H9 (cell line): ENCODE results near the gene TMPRSS3. TPM values are rescaled to one million over a fixed set of nuclear protein-coding genes. Genes with fewer than 3 reads are reported as not detected.

Experiments used
- DNase-seq: peaks from one replicate; pipeline ENCODE4 v3.0.0-alpha.2; 2017
- H2AFZ ChIP-seq: one replicate; pipeline ENCODE4 v1.6.1; 2013; ENCODE audit warnings: mild to moderate bottlenecking, low read length, control low read depth, moderate library complexity
- H2AK5ac ChIP-seq: 2 replicates; pipeline ENCODE4 v1.6.1; 2013; ENCODE audit warnings: low read length, control low read depth, mixed read lengths; ENCODE audit not compliant: insufficient read length
- H2BK120ac ChIP-seq: one replicate; pipeline ENCODE4 v1.6.1; 2013; ENCODE audit warnings: low read depth, mild to moderate bottlenecking, low read length, control low read depth, inconsistent platforms; ENCODE audit not compliant: poor library complexity, severe bottlenecking
- H2BK12ac ChIP-seq: 2 replicates; pipeline ENCODE4 v1.6.1; 2013; ENCODE audit warnings: low read length, control low read depth, mixed read lengths, low read depth; ENCODE audit not compliant: insufficient read length
- H2BK15ac ChIP-seq: 2 replicates; pipeline ENCODE4 v1.6.1; 2013; ENCODE audit warnings: low read depth, low read length, control low read depth
- H2BK20ac ChIP-seq: one replicate; pipeline ENCODE4 v1.6.1; 2013; ENCODE audit warnings: low read depth, mild to moderate bottlenecking, low read length, control low read depth, inconsistent platforms; ENCODE audit not compliant: poor library complexity, severe bottlenecking
- H2BK5ac ChIP-seq: 2 replicates; pipeline ENCODE4 v1.6.1; 2013; ENCODE audit warnings: low read length, control low read depth, mixed read lengths; ENCODE audit not compliant: insufficient read length
- H3K14ac ChIP-seq: 2 replicates; pipeline ENCODE4 v1.6.1; 2013; ENCODE audit warnings: low read length, control low read depth; ENCODE audit not compliant: insufficient read depth
- H3K18ac ChIP-seq: 2 replicates; pipeline ENCODE4 v1.6.1; 2013; ENCODE audit warnings: low read depth, mild to moderate bottlenecking, mixed read lengths, low read length, control low read depth; ENCODE audit not compliant: insufficient read length
- H3K23ac ChIP-seq: 2 replicates; pipeline ENCODE4 v1.6.1; 2013; ENCODE audit warnings: low read length, control low read depth, mixed read lengths, low read depth; ENCODE audit not compliant: insufficient read length
- H3K23me2 ChIP-seq: 2 replicates; pipeline ENCODE4 v1.6.1; 2013; ENCODE audit warnings: low read depth, mild to moderate bottlenecking, mixed read lengths, low read length, control low read depth; ENCODE audit not compliant: insufficient read length, poor library complexity, severe bottlenecking
- H3K27ac ChIP-seq: 2 replicates; pipeline ENCODE4 v1.5.1; 2013; ENCODE audit warnings: low read length, control low read depth, mixed read lengths, low read depth; ENCODE audit not compliant: insufficient read length
- H3K27me3 ChIP-seq: 2 replicates; pipeline ENCODE4 v1.6.1; 2013; ENCODE audit warnings: low read length, control low read depth, inconsistent platforms; ENCODE audit not compliant: insufficient read depth
- H3K4ac ChIP-seq: 2 replicates; pipeline ENCODE4 v1.6.1; 2013; ENCODE audit warnings: low read depth, mild to moderate bottlenecking, control low read depth, inconsistent platforms, low read length, moderate library complexity
- H3K4me1 ChIP-seq: 2 replicates; pipeline ENCODE4 v1.6.1; 2013; ENCODE audit warnings: low read length, control low read depth, inconsistent platforms; ENCODE audit not compliant: insufficient read depth
- H3K4me2 ChIP-seq: 2 replicates; pipeline ENCODE4 v1.6.1; 2013; ENCODE audit warnings: low read length, control low read depth, mixed read lengths; ENCODE audit not compliant: insufficient read length, insufficient read depth
- H3K56ac ChIP-seq: 2 replicates; pipeline ENCODE4 v1.6.1; 2013; ENCODE audit warnings: low read depth, mild to moderate bottlenecking, mixed read lengths, low read length, control low read depth; ENCODE audit not compliant: insufficient read length
- H3K79me1 ChIP-seq: 2 replicates; pipeline ENCODE4 v1.6.1; 2013; ENCODE audit warnings: low read depth, mild to moderate bottlenecking, moderate library complexity, low read length, control low read depth, inconsistent platforms; ENCODE audit not compliant: insufficient read depth, poor library complexity, severe bottlenecking
- H3K79me2 ChIP-seq: 2 replicates; pipeline ENCODE4 v1.6.1; 2013; ENCODE audit warnings: low read length, control low read depth, inconsistent platforms; ENCODE audit not compliant: insufficient read depth
- H3K9ac ChIP-seq: 2 replicates; pipeline ENCODE4 v1.6.1; 2013; ENCODE audit warnings: low read length, control low read depth, mixed read lengths; ENCODE audit not compliant: insufficient read length; ENCODE audit errors: extremely low read depth
- H3K9me3 ChIP-seq: one replicate; pipeline ENCODE4 v1.6.1; 2013; ENCODE audit warnings: low read depth, low read length, inconsistent platforms; ENCODE audit not compliant: control insufficient read depth
- H3T11ph ChIP-seq: one replicate; pipeline ENCODE4 v1.6.1; 2013; ENCODE audit warnings: mild to moderate bottlenecking, low read length, control low read depth, inconsistent platforms
- H4K20me1 ChIP-seq: one replicate; pipeline ENCODE4 v1.6.1; 2013; ENCODE audit not compliant: control insufficient read depth, insufficient read length, insufficient read depth
- H4K5ac ChIP-seq: 2 replicates; pipeline ENCODE4 v1.6.1; 2013; ENCODE audit warnings: low read depth, mild to moderate bottlenecking, mixed read lengths, low read length, control low read depth; ENCODE audit not compliant: insufficient read length
- H4K8ac ChIP-seq: replicated peaks from 2 replicates; pipeline ENCODE4 v1.6.1; 2013; ENCODE audit warnings: low read length, control low read depth, mixed read lengths, low read depth; ENCODE audit not compliant: insufficient read length
- H4K91ac ChIP-seq: 2 replicates; pipeline ENCODE4 v1.6.1; 2013; ENCODE audit warnings: low read depth, mild to moderate bottlenecking, moderate library complexity, mixed read lengths, low read length, control low read depth; ENCODE audit not compliant: insufficient read length
- H3K27ac Mint-ChIP-seq, 3 experiments: 2 replicates in 2 of 3; 3 replicates in 1 of 3; pipeline ENCODE4 v1.8.0; 2020 to 2021; ENCODE audit warnings: mixed read lengths in 3 of 3, mild to moderate bottlenecking in 1 of 3, moderate library complexity in 1 of 3
- H3K27me3 Mint-ChIP-seq: 2 replicates; pipeline ENCODE4 v1.8.0; 2021; ENCODE audit warnings: low read depth, mild to moderate bottlenecking, moderate library complexity, mixed read lengths
- H3K36me3 Mint-ChIP-seq, 3 experiments: 2 replicates in 2 of 3; 3 replicates in 1 of 3; pipeline ENCODE4 v1.8.0; 2020 to 2021; ENCODE audit warnings: low read depth in 3 of 3, mixed read lengths in 3 of 3; ENCODE audit not compliant: insufficient read depth in 1 of 3
- H3K4me1 Mint-ChIP-seq, 2 experiments: 2 replicates each; pipeline ENCODE4 v1.8.0; 2020; ENCODE audit warnings: mixed read lengths in 2 of 2
- H3K4me3 Mint-ChIP-seq, 2 experiments: 2 replicates in 1 of 2; 3 replicates in 1 of 2; pipeline ENCODE4 v1.8.0; 2020 to 2021; ENCODE audit warnings: mild to moderate bottlenecking in 2 of 2, mixed read lengths in 2 of 2, moderate library complexity in 1 of 2
- H3K9me3 Mint-ChIP-seq, 2 experiments: 2 replicates in 1 of 2; 3 replicates in 1 of 2; pipeline ENCODE4 v1.8.0; 2020; ENCODE audit warnings: mild to moderate bottlenecking in 2 of 2, mixed read lengths in 2 of 2, moderate library complexity in 1 of 2
- CTCF ChIP-seq: fragments of 200-600 bp; sonication (generic); conservative IDR thresholded peaks from 3 replicates; pipeline ENCODE4 v1.8.0; 2021; ENCODE audit warnings: antibody characterized with exemption, mild to moderate bottlenecking
- WGBS: extraction: QIAGEN DNeasy Blood & Tissue Kit; methylation state at CpG from one replicate; pipeline ENCODE4 v1.1.7; 2013; ENCODE audit warnings: missing lambda C conversion rate, low lambda C conversion rate, mixed read lengths; ENCODE audit not compliant: insufficient read length; ENCODE audit errors: extremely low coverage; 5-methylcytosine and 5-hydroxymethylcytosine counted together
- total RNA-seq: library from RNA; stranded (reverse); gene quantifications from 2 replicates; pipeline ENCODE4 v1.2.1, GENCODE V29; 2021

TMPRSS3 gene
- total RNA-seq, 1 experiment from 2014 or later, result 0.31 TPM

DNA sequence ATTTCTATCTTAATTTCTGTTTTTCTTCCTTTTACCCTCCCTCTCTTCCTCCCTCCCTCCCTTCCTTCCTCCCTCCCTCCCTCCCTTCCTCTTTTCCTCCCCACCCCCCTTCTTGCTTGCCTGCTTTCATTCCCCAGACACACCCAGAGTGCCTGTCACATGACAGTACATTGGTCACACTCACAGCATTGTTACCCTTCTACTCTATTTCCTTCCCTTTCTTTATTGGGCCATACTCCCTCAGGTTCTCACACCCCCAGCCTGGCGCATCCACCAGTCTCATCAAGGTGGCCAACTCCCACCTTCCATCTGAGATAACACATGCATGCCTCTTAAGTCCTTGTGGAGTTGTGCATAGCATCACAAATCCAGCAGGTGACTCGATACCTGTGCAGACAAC, 10.9 kb downstream of the TMPRSS3 start:
- Histone ChIP-seq H4K5ac (no peak overlapping the region), H3K27me3 (no peaks in the 10 kb centered on the region), H3K56ac (no peak overlapping the region), H3K27ac (no peak overlapping the region), H4K91ac (no peak overlapping the region), H2AK5ac (no peak overlapping the region), H3K79me2 (no peaks in the 10 kb centered on the region), H3K4ac (no peak overlapping the region), H2BK12ac (no peak overlapping the region), H2BK15ac (no peak overlapping the region), H3K9ac (no peak overlapping the region), H3K23me2 (no peaks in the 10 kb centered on the region), H2BK120ac (no peak overlapping the region), H3K79me1 (no peaks in the 10 kb centered on the region), H3K4me2 (no peak overlapping the region), H2BK5ac (no peak overlapping the region), H4K20me1 (peaks cover 2% of the 10 kb centered on the region), H3T11ph (no peak overlapping the region), H2BK20ac (no peak overlapping the region), H3K18ac (no peak overlapping the region), H2AFZ (no peak overlapping the region), H3K14ac (no peak overlapping the region), H3K4me1 (peaks cover 6% of the 10 kb centered on the region; the same call in 1 of the 2 replicates), H4K8ac (no peak overlapping the region), H3K23ac (no peak overlapping the region), H3K9me3 (no peaks in the 10 kb centered on the region)
- no peak for TF ChIP-seq CTCF
- Mint-ChIP-seq H3K9me3 (peaks cover 6 to 18% of the 10 kb centered on the region in 2 experiments), H3K4me3 (no peak overlapping the region), H3K4me1 (peaks cover 36 to 37% of the 10 kb centered on the region in 2 experiments), H3K36me3 (peaks cover 0 to 11% (median 0%) of the 10 kb centered on the region in 3 experiments; a peak in 3 of 7 replicates), H3K27me3 (peaks cover 13% of the 10 kb centered on the region), H3K27ac (no peak overlapping the region)
- WGBS, result no CpG with 5 or more reads among the region's 2 CpGs
- DNase-seq, result no peak
